ENCODE results near the gene RBPJ. TPM values are rescaled to one million over a fixed set of nuclear protein-coding genes. Genes with fewer than 3 reads are reported as not detected.

The RBPJ gene
- total RNA-seq, 2 donors from 2014 or later: 32.7 to 37.9 TPM

- H3K36me3 ChIP-seq (replicated peaks in 1 of 2; ENCODE audit: insufficient read depth in 1 of 2, low read depth in 2 of 2): no peaks in the 10 kb centered on the region
- intact Hi-C loops (cut with DNase I): loop anchor here (10.0 kb wide), 1 partner anchor 103 kb away; no protein-coding TSS in a partner anchor
- DNase-seq (no peak), ATAC-seq (no peak)
- no peak overlapping the region for H3K27ac ChIP-seq
- H3K4me1 ChIP-seq: peaks cover 9% of the 10 kb centered on the region
- H3K27me3 ChIP-seq: no peaks in the 10 kb centered on the region
- no peaks in the 10 kb centered on the region for H3K9me3 ChIP-seq
- no peak overlapping the region for H3K4me3 ChIP-seq
- 76 to 80% methylated on average over 2 of the region's 2 CpGs for WGBS, 2 donors
- TF ChIP-seq POLR2A (IDR thresholded peaks at IDR 0.05) (no peak), CTCF (IDR thresholded peaks at IDR 0.05) (no peak)
These were observed 3.0 kb upstream of the RBPJ start for GRCh38 chr4:26317766-26318165.

- no peaks in the 10 kb centered on the region for H3K36me3 ChIP-seq (replicated peaks in 1 of 2; ENCODE audit: insufficient read depth in 1 of 2, low read depth in 2 of 2)
- intact Hi-C loops (cut with DNase I): loop anchor here (10.0 kb wide), 1 partner anchor 105 kb away; no protein-coding TSS in a partner anchor
- TF ChIP-seq POLR2A (IDR thresholded peaks at IDR 0.05) (peak in 2 of 3 donors; percentile 49 to 53), CTCF (IDR thresholded peaks at IDR 0.05) (peak in 3 of 7 experiments; percentile 18 to 34 (median 30))
- WGBS, 2 donors: 0 to 1% methylated on average over 7 to 38 of the region's 43 CpGs
- peak overlapping the region; percentile 84 to 86 for H3K4me3 ChIP-seq
- ATAC-seq (peak; percentile 89), DNase-seq (peak; percentile 99 to 100 (median 100))
- H3K4me1 ChIP-seq: peaks cover 23% of the 10 kb centered on the region
- H3K27me3 ChIP-seq: no peaks in the 10 kb centered on the region
- peak overlapping the region; percentile 95 to 99 (median 98) for H3K27ac ChIP-seq
- no peaks in the 10 kb centered on the region for H3K9me3 ChIP-seq
These were observed 1.3 kb upstream of the RBPJ start for GRCh38 chr4:26319467-26319948.

GRCh38 chr4:26319949-26320537, 771 bp upstream of the RBPJ start:
- 0 to 1% methylated on average over 1 to 33 of the region's 33 CpGs for WGBS, 2 donors
- Histone ChIP-seq H3K36me3 (replicated peaks in 1 of 2; ENCODE audit: insufficient read depth in 1 of 2, low read depth in 2 of 2) (no peaks in the 10 kb centered on the region), H3K9me3 (no peaks in the 10 kb centered on the region), H3K4me3 (peak overlapping the region; percentile 84 to 86), H3K27ac (peak overlapping the region; percentile 95 to 99 (median 98)), H3K27me3 (no peaks in the 10 kb centered on the region), H3K4me1 (peaks cover 25% of the 10 kb centered on the region)
- intact Hi-C loops (cut with DNase I): loop anchor here (10.0 kb wide), 1 partner anchor 105 kb away; no protein-coding TSS in a partner anchor
- DNase-seq: no peak
- peak; percentile 2 for ATAC-seq
- TF ChIP-seq CTCF (IDR thresholded peaks at IDR 0.05) (no peak), POLR2A (IDR thresholded peaks at IDR 0.05) (no peak)

GRCh38 chr4:26321373-26322221, 783 bp downstream of the RBPJ start:
- ATAC-seq (no peak), DNase-seq (peak in 3 of 4 donors; percentile 23 to 36 (median 30))
- Histone ChIP-seq H3K36me3 (replicated peaks in 1 of 2; ENCODE audit: insufficient read depth in 1 of 2, low read depth in 2 of 2) (no peaks in the 10 kb centered on the region), H3K27me3 (no peaks in the 10 kb centered on the region), H3K4me1 (peaks cover 28% of the 10 kb centered on the region), H3K27ac (peak overlapping the region; percentile 66 to 99 (median 96)), H3K9me3 (no peaks in the 10 kb centered on the region), H3K4me3 (peak overlapping the region; percentile 17 to 80)
- TF ChIP-seq CTCF (IDR thresholded peaks at IDR 0.05) (no peak), POLR2A (IDR thresholded peaks at IDR 0.05) (peak in 1 of 3 donors; percentile 22)
- intact Hi-C loops (cut with DNase I): no loop called here
- WGBS, 2 donors: 0 to 1% methylated on average over 43 to 49 of the region's 52 CpGs

Measured in body of pancreas (tissue), 4 donors.